Ishikawa (cell line): Measurements from ENCODE around the gene ARHGEF28.

ENCODE experiments used
- CEBPB ChIP-seq: IDR thresholded peaks from 2 replicates; pipeline ENCODE4 v1.6.1; 2012
- CREB1 ChIP-seq: IDR thresholded peaks from 2 replicates; pipeline ENCODE4 v1.6.1; 2012; ENCODE audit warnings: low read depth
- EGR1 ChIP-seq: IDR thresholded peaks from 2 replicates; pipeline ENCODE4 v1.6.1; 2012
- EP300 ChIP-seq: IDR thresholded peaks from 2 replicates; pipeline ENCODE4 v1.6.1; 2012; ENCODE audit warnings: borderline replicate concordance
- FOXM1 ChIP-seq: IDR thresholded peaks from 2 replicates; pipeline ENCODE4 v1.6.1; 2012; ENCODE audit warnings: low read depth, borderline replicate concordance
- NFIC ChIP-seq: IDR thresholded peaks from 2 replicates; pipeline ENCODE4 v1.6.1; 2012
- RAD21 ChIP-seq: IDR thresholded peaks from 2 replicates; pipeline ENCODE4 v1.6.1; 2012; ENCODE audit warnings: low read depth
- TAF1 ChIP-seq: IDR thresholded peaks from 2 replicates; pipeline ENCODE4 v1.6.1; 2012; ENCODE audit warnings: low read depth, mild to moderate bottlenecking
- TCF12 ChIP-seq: IDR thresholded peaks from 2 replicates; pipeline ENCODE4 v1.6.1; 2012; ENCODE audit warnings: low read depth
- TEAD4 ChIP-seq: IDR thresholded peaks from 2 replicates; pipeline ENCODE4 v1.6.1; 2012
- YY1 ChIP-seq: IDR thresholded peaks from 2 replicates; pipeline ENCODE4 v1.6.1; 2012; ENCODE audit warnings: low read depth
- ZBTB7A ChIP-seq: IDR thresholded peaks from 2 replicates; pipeline ENCODE4 v1.6.1; 2012; ENCODE audit warnings: low read depth
- TF ChIP-seq, protein P1 (sequence below): IDR thresholded peaks from 2 replicates; pipeline ENCODE4 v1.6.1; 2012
- TF ChIP-seq, protein P2 (sequence below): IDR thresholded peaks from 2 replicates; pipeline ENCODE4 v1.6.1; 2012
- TF ChIP-seq, protein P3 (sequence below): IDR thresholded peaks from 2 replicates; pipeline ENCODE4 v1.6.1; 2012; ENCODE audit warnings: low read depth, mild to moderate bottlenecking

Gene ARHGEF28

DNA sequence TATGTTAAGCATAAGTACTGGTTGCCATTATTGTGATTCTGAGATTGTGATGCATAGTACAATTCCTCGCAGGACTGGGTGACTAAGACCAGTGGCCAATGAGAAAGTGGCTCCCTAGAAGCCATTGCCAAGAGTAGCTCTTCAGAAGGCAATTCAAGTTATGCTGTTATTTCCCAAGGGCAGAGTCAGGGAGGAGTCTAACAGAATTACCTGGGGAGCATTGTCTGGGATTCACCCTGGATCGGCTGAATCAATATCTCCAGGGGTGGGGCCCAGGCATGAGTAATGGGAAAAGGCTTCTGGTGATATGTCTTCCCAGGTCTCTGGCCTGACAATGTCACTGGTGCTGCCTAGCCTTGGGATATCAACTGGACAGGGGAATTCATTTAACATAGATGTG lies 10.9 kb upstream of the ARHGEF28 start:
- TF ChIP-seq EP300, result no peak
- no peak for TF ChIP-seq CREB1
- no peak for TF ChIP-seq TEAD4
- TF ChIP-seq RAD21, result no peak
- TF ChIP-seq, protein P1, sequence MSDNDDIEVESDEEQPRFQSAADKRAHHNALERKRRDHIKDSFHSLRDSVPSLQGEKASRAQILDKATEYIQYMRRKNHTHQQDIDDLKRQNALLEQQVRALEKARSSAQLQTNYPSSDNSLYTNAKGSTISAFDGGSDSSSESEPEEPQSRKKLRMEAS, result no peak
- TF ChIP-seq CEBPB, result no peak
- no peak for TF ChIP-seq NFIC
- TF ChIP-seq ZBTB7A, result no peak
- TF ChIP-seq, protein P2, sequence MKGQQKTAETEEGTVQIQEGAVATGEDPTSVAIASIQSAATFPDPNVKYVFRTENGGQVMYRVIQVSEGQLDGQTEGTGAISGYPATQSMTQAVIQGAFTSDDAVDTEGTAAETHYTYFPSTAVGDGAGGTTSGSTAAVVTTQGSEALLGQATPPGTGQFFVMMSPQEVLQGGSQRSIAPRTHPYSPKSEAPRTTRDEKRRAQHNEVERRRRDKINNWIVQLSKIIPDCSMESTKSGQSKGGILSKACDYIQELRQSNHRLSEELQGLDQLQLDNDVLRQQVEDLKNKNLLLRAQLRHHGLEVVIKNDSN, result no peak
- TF ChIP-seq TAF1, result no peak
- TF ChIP-seq EGR1, result no peak
- no peak for TF ChIP-seq YY1
- TF ChIP-seq, protein P3, sequence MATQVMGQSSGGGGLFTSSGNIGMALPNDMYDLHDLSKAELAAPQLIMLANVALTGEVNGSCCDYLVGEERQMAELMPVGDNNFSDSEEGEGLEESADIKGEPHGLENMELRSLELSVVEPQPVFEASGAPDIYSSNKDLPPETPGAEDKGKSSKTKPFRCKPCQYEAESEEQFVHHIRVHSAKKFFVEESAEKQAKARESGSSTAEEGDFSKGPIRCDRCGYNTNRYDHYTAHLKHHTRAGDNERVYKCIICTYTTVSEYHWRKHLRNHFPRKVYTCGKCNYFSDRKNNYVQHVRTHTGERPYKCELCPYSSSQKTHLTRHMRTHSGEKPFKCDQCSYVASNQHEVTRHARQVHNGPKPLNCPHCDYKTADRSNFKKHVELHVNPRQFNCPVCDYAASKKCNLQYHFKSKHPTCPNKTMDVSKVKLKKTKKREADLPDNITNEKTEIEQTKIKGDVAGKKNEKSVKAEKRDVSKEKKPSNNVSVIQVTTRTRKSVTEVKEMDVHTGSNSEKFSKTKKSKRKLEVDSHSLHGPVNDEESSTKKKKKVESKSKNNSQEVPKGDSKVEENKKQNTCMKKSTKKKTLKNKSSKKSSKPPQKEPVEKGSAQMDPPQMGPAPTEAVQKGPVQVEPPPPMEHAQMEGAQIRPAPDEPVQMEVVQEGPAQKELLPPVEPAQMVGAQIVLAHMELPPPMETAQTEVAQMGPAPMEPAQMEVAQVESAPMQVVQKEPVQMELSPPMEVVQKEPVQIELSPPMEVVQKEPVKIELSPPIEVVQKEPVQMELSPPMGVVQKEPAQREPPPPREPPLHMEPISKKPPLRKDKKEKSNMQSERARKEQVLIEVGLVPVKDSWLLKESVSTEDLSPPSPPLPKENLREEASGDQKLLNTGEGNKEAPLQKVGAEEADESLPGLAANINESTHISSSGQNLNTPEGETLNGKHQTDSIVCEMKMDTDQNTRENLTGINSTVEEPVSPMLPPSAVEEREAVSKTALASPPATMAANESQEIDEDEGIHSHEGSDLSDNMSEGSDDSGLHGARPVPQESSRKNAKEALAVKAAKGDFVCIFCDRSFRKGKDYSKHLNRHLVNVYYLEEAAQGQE, result no peak
- no peak for TF ChIP-seq FOXM1
- TF ChIP-seq TCF12, result no peak

DNA sequence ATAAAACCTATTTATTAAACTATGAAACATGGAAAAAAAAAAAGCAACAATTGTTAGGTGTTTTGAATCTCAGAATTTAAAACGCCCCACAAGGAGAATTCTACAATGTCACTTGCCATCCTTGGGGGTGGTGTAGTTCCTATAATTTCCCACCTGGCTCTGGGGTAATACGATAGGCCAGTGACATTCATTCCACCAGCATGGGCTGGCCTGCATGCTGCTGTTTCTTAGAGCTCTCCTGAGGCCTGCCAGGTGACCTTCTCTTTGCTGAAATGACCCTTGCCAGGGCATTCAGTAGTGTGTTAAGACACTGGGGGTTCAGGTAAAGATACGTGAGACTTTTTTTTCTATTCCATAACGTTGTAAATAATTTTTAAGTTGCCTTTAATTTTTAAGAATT lies 10.0 kb upstream of the ARHGEF28 start:
- TF ChIP-seq CEBPB (no peak), NFIC (no peak), RAD21 (no peak), TAF1 (no peak), EGR1 (no peak), TCF12 (no peak), EP300 (no peak)
- TF ChIP-seq, protein P2, result no peak
- TF ChIP-seq, protein P3, result no peak
- TF ChIP-seq, protein P1, result no peak

DNA sequence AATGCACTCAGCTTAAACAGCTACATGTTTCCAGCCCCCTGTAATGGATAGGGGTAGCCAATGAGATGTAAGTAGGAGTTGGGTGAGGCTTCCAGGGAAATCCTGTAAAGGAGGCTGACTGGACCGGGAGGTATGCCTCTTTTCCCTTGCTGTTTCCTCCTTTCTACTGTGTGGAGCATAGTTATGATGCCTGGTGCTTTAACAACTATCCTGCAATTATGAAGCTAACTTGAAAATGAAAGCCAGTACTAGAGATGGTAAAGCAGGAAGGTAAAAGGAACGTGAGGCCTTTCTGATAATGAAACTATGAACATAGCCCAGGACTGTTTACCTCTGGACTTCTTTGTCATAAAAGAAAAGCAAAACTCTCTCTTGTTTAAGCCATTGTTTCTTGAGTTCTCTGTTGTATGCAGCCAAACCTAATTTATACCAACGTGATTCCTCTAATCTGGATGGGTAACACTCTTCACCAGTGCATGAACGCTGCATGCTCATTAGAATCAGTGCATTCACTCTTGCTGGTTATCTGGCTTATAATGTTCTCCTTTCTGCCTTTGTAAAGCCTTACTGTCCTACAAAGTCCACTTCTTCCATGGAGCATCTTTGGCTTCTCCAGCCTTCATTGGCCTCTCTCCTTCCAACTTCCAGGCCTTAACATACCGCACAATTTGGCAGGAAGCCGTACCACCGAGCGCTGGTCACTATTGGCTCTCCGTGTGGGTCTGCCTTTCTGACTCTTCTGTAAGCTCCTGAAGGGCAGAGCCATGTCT lies 8.3 kb upstream of the ARHGEF28 start:
- TF ChIP-seq, protein P2, result no peak
- TF ChIP-seq EP300 (no peak), TEAD4 (no peak), CEBPB (no peak), NFIC (no peak), TAF1 (no peak), YY1 (no peak), TCF12 (no peak), ZBTB7A (no peak), EGR1 (no peak), CREB1 (no peak)
- TF ChIP-seq, protein P3, result no peak
